Hematopoietic multipotent progenitor cell treated with erythropoietin and hydrocortisone succinate and interleukin-3 and kit ligand, for 15 days (in vitro differentiated cells): ENCODE measurements around the gene PSMD10.

Experiments used
- DNase-seq: peaks from one replicate; pipeline ENCODE4 v3.0.0-alpha.2; 2015; ENCODE audit warnings: low spot score

PSMD10 gene

DNA sequence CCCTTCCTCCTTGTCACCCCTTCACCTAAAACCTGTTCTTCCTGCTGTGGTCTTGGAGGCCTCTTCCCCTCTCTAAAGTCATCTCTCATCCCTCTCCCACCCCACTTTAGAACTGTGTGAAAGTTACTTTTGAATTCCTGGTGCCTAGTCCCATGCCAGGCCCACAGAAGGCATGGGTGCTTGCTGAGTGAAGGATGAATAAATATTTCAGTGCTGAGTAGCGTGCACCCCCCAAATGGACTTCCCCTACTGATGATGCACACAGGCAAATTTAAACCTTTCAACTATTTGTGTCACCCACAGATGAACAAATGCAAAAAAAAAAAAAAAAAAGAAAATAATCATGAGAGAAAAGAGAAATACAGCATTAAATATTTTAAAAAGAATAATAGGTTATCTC is 19.8 kb downstream of the PSMD10 start:
- no peak for DNase-seq

DNA sequence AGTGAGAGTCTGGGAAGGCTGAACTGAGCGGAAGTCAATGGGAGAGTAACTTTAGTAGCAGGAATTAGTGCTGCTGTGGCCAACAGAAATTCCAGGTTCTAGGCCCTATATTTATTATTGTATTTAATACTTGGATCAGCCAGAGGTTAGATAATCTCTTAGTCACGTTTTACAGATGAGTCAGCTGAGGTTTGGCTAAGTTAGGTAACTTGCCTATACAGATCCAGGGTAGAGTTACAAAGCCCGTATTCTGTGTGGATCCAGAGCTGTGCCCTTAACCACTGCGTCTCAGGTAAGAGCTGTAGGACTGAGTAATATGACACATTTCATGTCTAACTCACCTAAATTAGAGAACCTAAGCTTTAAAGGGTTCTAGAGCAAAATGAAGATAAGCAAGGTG is 20.5 kb downstream of the PSMD10 start:
- no peak for DNase-seq

DNA sequence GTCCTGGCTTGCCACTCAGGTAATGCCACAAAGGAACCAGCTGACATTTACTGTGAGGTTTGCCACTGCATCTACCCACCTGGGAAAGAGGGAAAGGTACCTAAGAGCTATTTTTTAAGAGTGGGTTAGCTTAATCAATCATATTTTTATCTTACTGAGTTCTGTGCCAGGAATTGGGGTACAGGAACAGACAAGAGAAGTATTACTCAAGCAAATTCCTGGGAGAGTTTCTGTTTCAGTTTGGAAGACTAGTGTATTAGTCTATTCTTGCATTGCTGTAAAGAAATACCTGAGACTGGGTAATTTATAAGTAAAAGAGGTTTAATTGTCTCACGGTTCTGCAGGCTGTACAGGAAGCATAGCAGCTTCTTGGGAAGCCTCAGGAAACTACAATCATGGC is 23.2 kb downstream of the PSMD10 start:
- no peak for DNase-seq

DNA sequence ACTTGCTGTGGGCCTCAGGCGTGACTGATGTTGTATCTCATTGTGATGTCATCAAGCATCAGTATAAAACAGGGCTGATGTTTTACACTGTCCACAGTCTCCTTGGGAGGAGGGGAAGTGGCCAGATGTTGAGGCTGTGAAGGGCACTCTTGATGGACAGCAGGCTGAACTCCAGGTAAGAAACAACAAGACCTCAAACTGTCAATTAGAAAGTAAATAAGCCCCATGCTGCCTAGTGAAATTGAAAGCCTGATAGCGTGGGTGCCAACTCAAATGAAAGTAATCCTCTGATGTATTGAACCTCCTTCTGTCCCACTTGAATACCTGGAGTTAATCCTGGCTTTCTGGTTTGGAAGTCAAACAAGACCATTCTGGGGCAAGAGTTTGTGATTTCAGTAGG is 26.7 kb downstream of the PSMD10 start:
- DNase-seq, result no peak

DNA sequence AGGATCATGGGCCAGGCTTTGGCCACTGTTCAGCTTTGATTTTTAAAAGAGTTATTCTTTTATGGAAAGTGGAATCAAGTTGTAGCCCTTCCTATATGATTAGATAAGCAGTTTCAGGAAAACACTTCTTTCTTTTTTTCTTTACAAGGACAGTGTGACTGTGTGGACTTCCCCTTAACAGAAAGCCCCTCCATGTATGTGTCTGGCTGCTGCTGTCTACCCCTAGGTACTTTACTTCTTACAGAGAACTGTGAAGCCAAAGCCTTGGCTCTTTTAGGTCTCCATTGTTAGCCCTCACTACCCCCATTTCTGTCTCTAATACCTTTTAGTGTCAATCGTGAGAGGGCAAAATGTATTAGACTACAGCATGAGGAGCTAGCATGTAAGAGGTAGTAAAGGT is 27.3 kb downstream of the PSMD10 start:
- no peak for DNase-seq

DNA sequence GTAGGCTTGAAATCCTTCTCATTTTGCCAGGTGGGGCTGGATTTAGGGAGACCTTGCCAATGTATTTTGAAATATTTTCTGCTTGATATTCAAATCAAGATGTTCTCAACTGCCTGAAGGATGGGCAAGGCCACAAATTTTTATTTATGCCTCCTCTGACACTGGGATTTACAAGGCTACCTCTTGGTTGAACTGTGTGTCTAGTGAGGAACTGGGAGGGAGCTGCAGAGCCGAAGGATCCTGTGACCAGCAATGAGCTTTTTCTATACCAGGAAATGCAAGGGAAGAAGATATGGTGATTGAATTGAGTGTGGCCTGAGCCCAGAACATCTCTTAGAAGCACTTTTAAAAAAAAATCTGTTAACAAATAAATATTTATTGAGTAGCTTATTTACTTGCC is 31.5 kb downstream of the PSMD10 start:
- DNase-seq, result no peak

DNA sequence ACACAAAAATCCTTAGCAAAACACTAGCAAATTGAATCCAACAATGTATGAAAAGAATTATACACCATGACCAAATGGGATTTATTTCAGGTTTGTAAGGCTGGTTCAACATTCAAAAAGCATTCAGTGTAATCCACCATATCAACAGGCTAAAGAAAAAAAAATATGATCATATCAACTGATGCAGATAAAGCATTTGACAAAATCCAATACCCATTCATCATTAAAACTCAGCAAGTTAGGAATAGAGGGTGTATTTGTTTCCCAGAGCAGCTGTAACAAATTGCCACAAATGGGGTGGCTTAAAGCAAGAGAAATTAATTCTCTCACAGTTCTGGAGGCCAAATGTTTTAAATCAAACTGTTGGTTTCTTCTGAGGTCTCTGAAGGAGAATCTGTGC is 35.8 kb downstream of the PSMD10 start:
- no peak for DNase-seq

DNA sequence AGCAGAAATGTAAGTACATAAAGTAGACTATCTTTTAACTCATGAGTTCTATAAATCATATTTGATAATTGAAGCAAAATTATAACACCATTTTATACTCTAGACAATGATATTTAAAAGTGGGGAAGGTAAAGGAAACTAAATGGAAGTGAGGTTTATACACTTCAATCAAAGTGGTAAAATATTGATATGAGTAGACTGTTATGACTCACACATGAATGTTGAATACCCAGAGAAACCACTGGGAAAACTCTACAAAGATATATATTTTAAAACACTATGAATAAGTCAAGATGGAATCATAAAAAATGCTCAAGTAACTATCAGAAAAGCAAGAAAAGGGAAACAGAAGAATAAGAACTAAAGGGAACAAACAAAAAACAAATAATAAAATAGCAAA is 38.1 kb downstream of the PSMD10 start:
- no peak for DNase-seq

DNA sequence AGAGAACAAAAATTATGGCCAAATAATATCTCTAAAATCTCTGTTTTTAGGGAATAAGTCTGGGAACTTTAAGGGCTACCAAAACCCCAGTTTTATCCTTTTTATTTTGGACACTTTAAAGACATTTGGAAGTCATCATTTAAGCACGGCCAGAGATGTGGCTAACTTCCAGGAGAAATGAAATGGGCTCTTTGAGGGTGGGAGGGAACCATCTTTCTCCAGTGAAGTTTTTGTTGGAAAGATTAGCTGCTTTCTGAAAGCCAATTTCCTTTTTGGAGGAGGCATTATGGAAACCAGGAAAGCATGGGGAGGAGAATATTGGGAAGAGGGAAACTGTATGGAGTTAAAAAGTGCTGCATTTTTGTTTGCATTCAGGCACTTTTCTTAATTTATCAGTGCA is 41.7 kb downstream of the PSMD10 start:
- no peak for DNase-seq

DNA sequence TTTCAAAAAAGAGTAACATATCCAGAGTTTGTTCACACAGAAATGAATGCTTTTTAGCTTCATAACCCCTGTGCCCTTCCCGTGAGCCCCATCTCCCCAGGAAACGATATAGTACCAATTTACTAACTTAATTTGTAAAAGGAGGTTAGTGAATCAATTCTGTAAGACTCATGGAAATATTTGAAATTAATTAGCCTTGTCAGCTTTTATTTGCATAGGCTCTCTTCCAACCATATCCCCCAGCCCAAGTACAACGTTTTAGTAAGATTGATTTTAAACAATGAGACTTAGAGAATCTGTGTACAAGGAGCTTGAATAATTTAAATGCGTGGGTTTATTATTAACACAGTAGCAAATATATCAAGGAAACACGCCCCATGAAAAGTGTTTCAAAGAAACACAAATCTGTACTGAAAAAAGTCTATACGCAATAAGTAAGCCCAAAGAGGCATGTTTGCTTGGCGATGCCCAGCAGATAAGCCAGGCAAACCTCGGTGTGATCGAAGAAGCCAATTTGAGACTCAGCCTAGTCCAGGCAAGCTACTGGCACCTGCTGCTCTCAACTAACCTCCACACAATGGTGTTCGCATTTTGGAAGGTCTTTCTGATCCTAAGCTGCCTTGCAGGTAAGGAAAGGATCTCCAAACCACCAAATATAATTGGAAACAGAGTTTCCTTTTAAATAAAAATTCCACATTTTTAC is 46.6 kb downstream of the PSMD10 start, which contains the start of gene VSIG1:
Gene VSIG1 (plus strand): TSS at position 512 of the 703 bp plus-strand sequence. CDS start 66 bp downstream, at position 578.
- DNase-seq, result no peak

DNA sequence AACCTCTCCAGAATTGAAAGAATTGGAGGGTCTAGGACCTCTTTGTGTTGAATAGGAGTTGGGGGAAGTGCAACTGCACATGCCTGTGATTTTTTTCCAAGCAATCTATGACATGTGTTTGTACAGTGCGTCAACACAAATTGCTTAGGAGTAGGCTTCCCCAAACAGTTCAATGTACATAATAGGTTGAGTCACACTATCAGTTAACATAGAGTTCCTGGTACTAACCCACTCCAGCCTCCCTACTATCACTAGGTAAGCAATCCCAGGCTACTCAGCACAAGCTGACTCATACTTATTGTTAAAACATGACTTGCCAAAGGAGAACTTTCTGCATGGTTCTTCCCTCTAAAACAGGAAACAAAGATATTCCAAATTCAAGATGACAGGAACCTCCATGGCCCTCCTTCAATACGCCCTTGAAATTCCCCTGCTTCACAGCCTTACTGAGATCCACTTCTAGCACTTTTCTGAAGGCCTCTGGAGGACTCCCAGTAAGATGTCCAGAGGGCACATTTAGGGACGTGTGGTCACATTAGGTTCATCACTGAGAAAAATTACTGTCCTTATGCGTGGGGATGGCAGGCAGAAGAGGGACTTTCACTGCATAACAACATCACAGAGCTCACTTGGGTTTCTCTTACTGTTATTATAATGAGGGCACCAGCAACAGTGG is 54.9 kb downstream of the PSMD10 start:
- DNase-seq, result no peak

DNA sequence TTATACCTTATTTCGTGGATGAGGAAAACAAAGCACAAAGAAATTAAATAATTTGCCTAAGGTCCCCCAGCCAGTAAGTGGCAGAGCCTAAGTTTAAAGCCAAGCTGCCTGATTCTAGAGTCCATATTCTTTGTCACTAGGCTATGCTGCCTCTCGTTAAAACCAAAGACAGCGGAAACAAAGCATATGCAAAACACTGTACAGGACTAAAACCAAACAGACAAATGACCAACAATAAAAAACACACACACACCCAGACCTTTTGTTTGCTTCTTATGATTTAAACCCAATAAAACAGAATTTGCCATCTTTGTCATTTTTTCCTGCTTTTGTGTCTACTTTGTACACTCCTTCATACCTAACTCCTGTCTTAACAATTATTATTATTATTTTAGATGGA is 56.6 kb downstream of the PSMD10 start:
- DNase-seq, result no peak
